Activated T-helper 2 cell treated with anti-CD3 and anti-CD28 coated beads, Interferon-gamma antibody, Interleukin-2, Interleukin-4, amounts not matched to agents 10 μg/mL and 5 μg/mL and 100 μg/mL, durations not matched to agents 14 hours and 24 hours and 36 hours (primary cell): Measurements from ENCODE around the gene BCAS4. TPM values are rescaled to one million over a fixed set of nuclear protein-coding genes. Genes with fewer than 3 reads are reported as not detected.

ENCODE experiments used
- DNase-seq: peaks from one replicate; pipeline ENCODE4 v3.0.0; 2021; ENCODE audit warnings: low spot score
- H3K27ac Mint-ChIP-seq: one replicate; pipeline ENCODE4 v1.8.0; 2021; ENCODE audit warnings: mixed read lengths
- H3K27me3 Mint-ChIP-seq: one replicate; pipeline ENCODE4 v1.8.0; 2021; ENCODE audit warnings: low read depth, mixed read lengths
- H3K36me3 Mint-ChIP-seq: one replicate; pipeline ENCODE4 v1.8.0; 2021; ENCODE audit warnings: low read depth, mixed read lengths
- H3K4me1 Mint-ChIP-seq: one replicate; pipeline ENCODE4 v1.8.0; 2021; ENCODE audit warnings: low read depth, mixed read lengths
- H3K4me3 Mint-ChIP-seq: one replicate; pipeline ENCODE4 v1.8.0; 2021; ENCODE audit warnings: low read depth, mild to moderate bottlenecking, moderate library complexity, mixed read lengths
- H3K9me3 Mint-ChIP-seq: one replicate; pipeline ENCODE4 v1.8.0; 2021; ENCODE audit warnings: mixed read lengths
- intact Hi-C: fragments of 100-400 bp; cut with micrococcal nuclease; formaldehyde crosslinking; loops from one replicate; pipeline ENCODE4 v1.15.1; 2023
- total RNA-seq: library from RNA; stranded (reverse); gene quantifications from 2 replicates; pipeline ENCODE4 v1.2.3, GENCODE V29; 2022

The BCAS4 gene
- total RNA-seq, 1 donor from 2014 or later: 8.7 TPM

- Mint-ChIP-seq H3K4me3 (no peak overlapping the region), H3K27ac (no peak overlapping the region), H3K4me1 (peaks cover 8% of the 10 kb centered on the region), H3K9me3 (no peaks in the 10 kb centered on the region), H3K36me3 (no peaks in the 10 kb centered on the region), H3K27me3 (no peaks in the 10 kb centered on the region)
- DNase-seq: no peak
- intact Hi-C loops: no loop called here
Observed at GRCh38 chr20:50848341-50848808, 53.5 kb downstream of the BCAS4 start.

DNA sequence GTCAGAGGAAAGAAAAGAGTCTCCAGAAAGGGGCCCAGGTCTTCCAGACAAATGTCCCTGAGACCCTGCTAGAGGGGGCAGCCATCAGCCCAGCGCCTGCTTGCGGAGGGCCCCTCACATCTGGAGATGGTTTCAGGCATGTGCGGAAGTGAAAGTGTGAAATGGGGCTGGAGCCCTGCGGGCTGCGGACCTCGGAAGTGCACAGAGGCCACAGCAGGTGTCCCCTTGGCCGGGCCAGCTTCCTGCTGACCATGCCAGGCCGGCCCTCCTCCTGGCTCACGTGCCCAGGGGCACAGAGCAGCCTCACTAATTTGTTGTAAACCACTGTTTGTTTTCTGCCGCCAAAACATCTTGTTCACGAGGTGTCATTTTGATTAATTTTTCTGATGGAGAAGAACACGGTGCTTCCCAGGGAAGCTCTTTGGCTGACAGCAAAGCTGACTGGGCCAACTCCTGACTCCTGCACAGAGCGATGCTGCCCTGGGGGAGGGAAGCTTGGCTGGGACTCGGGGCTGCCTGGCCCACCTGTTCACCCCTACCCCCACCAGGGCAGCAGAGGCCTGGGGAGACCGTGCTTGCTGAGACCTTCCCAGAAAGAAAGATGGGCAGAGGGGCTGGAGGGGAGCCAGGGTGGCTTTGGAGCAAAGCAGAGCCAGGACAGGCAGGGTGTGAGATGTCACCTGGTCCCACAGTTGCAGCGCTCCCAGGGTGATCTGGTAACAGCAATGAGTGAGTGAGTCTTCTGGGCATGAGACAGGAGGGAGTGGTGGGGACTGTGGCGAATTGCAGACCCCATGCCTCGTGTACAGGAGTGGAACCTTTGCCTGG lies 54.2 kb downstream of the BCAS4 start:
- H3K4me1 Mint-ChIP-seq: peaks cover 8% of the 10 kb centered on the region
- no peaks in the 10 kb centered on the region for H3K36me3 Mint-ChIP-seq
- intact Hi-C loops: no loop called here
- H3K9me3 Mint-ChIP-seq: no peaks in the 10 kb centered on the region
- no peaks in the 10 kb centered on the region for H3K27me3 Mint-ChIP-seq
- no peak overlapping the region for H3K4me3 Mint-ChIP-seq
- H3K27ac Mint-ChIP-seq: no peak overlapping the region
- no peak for DNase-seq

- Mint-ChIP-seq H3K27me3 (no peaks in the 10 kb centered on the region), H3K36me3 (no peaks in the 10 kb centered on the region), H3K27ac (no peak overlapping the region), H3K9me3 (no peaks in the 10 kb centered on the region), H3K4me1 (no peaks in the 10 kb centered on the region), H3K4me3 (no peak overlapping the region)
- intact Hi-C loops: no loop called here
- DNase-seq: no peak
Observed at GRCh38 chr20:50850721-50851286, 55.9 kb downstream of the BCAS4 start.

DNA sequence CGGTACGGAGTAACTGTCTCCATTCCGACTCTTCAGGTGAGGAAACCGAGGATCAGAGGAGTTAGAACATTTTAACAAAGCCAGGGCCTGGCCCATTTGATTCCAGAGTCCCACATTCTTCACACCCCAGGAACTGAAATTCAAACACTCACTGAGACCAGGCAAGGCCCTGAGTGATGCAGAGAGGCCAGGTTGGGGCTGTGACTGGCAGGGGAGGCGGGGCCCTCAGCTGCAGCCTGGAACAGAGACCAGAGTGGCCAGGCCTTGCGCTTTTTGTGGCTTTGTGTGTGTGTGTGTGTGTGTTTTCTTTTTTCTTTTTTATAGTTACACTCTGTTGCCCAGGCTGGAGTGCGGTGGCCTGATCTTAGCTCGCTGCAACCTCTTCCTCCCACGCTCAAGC lies 57.2 kb downstream of the BCAS4 start:
- no peaks in the 10 kb centered on the region for H3K4me1 Mint-ChIP-seq
- H3K27me3 Mint-ChIP-seq: no peaks in the 10 kb centered on the region

GRCh38 chr20:50854506-50855249 lies 59.8 kb downstream of the BCAS4 start:
- Mint-ChIP-seq H3K4me3 (no peak overlapping the region), H3K27ac (no peak overlapping the region), H3K27me3 (no peaks in the 10 kb centered on the region), H3K9me3 (no peaks in the 10 kb centered on the region), H3K4me1 (no peaks in the 10 kb centered on the region), H3K36me3 (no peaks in the 10 kb centered on the region)
- intact Hi-C loops: no loop called here
- DNase-seq: no peak

More for the DNA sequence above, 57.2 kb downstream of the BCAS4 start:
- DNase-seq: no peak
- H3K4me3 Mint-ChIP-seq: no peak overlapping the region
- intact Hi-C loops: no loop called here
- no peaks in the 10 kb centered on the region for H3K9me3 Mint-ChIP-seq
- no peaks in the 10 kb centered on the region for H3K36me3 Mint-ChIP-seq
- H3K27ac Mint-ChIP-seq: no peak overlapping the region

DNA sequence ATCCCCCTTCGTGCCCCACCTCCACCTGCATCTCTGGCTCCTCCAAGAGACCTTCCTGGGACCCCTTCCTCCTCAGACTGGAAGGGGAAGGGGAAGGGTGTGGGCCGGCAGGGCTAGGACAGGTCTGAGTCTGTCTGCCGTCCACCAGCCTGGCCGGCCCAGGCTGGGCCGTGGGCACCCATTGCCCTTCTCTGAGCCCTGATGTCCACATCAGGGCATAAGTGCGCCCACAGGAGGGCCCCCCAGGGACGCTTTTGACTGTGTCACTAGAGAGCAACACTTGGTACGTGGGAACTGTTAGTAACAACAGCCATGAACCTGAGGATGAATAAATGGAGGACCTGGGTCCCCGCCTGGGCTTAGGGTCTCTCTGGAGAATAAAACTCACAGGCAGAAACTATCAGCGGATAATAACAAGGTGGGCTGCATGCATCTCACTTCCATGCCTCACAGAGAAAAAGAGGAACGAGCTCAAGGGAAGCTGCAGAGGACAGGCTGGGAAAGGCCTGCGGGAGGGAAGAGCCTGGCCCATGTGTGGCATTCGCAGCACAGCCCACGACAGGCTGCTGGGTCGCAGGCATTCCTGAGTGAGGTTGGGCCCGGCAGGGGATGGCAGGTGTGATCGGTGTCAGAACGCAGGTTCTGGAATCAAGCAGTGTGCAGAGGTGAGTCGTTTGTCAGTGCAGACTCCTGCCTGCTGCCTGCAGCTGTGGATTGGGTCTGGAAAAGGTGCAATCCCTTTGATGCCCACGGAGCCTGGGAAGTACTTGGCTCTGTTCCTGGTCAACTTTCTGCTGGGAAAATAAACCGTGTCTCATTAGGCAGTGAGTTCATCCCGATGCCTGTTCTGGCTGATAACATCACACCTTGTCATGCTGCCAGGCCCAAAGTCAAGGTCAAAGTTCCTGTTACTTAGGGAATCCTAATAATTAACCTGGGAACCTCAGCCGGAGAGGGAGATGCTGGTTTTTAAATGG lies 60.9 kb downstream of the BCAS4 start:
- Mint-ChIP-seq H3K4me1 (no peaks in the 10 kb centered on the region), H3K9me3 (no peaks in the 10 kb centered on the region)
- no peak for DNase-seq

DNA sequence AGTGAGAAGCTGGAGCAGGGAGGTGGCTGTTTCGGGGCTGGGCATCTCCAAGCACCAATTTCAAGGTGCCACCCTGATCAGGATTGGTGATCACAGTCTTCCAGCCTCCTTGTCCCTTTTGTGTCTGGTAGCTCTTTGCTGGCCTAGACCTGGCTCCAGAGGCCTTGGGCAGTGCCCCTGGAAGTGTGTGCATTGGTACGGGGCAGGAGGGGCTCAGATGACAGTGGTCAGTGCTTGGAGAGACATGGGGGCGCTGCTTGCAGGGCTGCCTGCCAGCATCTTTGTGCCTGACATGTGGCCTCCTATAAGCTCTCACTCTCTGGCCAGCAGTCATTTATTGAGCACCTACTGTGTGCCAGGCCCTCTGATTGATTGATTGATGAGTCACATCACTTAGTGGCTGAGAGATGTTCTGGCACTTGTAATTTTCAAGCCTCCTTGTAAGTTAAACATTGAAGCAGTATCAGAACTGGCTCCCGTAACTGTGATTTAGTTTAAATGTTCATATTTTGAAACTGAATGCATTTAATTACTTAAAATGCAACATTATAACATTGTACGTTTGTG lies 61.7 kb downstream of the BCAS4 start:
- Mint-ChIP-seq H3K4me3 (no peak overlapping the region), H3K36me3 (no peaks in the 10 kb centered on the region), H3K9me3 (no peaks in the 10 kb centered on the region), H3K27ac (no peak overlapping the region), H3K4me1 (no peaks in the 10 kb centered on the region), H3K27me3 (no peaks in the 10 kb centered on the region)
- intact Hi-C loops: no loop called here
- no peak for DNase-seq

More for the DNA sequence above, 60.9 kb downstream of the BCAS4 start:
- no peak overlapping the region for H3K27ac Mint-ChIP-seq
- H3K36me3 Mint-ChIP-seq: no peaks in the 10 kb centered on the region
- intact Hi-C loops: no loop called here
- H3K27me3 Mint-ChIP-seq: no peaks in the 10 kb centered on the region
- H3K4me3 Mint-ChIP-seq: no peak overlapping the region

- no peaks in the 10 kb centered on the region for H3K27me3 Mint-ChIP-seq
- DNase-seq: no peak
- no peaks in the 10 kb centered on the region for H3K4me1 Mint-ChIP-seq
- H3K9me3 Mint-ChIP-seq: no peaks in the 10 kb centered on the region
- H3K4me3 Mint-ChIP-seq: no peak overlapping the region
- no peak overlapping the region for H3K27ac Mint-ChIP-seq
- no peaks in the 10 kb centered on the region for H3K36me3 Mint-ChIP-seq
- intact Hi-C loops: no loop called here
Observed at GRCh38 chr20:50857348-50857747, 62.5 kb downstream of the BCAS4 start.

- Mint-ChIP-seq H3K27ac (no peak overlapping the region), H3K4me1 (no peaks in the 10 kb centered on the region), H3K9me3 (no peaks in the 10 kb centered on the region), H3K36me3 (no peaks in the 10 kb centered on the region), H3K27me3 (no peaks in the 10 kb centered on the region), H3K4me3 (no peak overlapping the region)
- intact Hi-C loops: no loop called here
- DNase-seq: no peak
Observed at GRCh38 chr20:50858525-50858924, 63.7 kb downstream of the BCAS4 start.

DNA sequence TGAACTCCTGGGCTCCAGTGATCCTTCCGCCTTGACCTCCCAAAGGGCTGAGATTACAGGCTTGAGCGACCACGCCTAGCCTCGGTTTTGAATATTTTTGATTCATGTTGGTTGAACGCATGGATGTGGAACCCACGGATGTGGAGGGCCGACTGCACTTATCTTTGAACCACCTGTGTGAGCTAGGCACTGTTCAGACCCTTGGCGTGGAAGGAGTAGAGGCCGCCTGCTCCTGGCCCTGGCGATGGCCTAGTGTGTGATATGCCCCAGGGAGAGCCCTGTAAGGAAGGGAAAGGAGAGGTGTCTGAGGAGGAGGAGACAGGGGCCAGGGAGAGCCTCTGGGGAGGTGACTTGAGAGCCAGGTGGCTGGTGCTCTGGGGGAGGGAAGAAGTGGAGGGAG lies 64.3 kb downstream of the BCAS4 start:
- Mint-ChIP-seq H3K27ac (no peak overlapping the region), H3K9me3 (no peaks in the 10 kb centered on the region), H3K4me3 (no peak overlapping the region), H3K36me3 (no peaks in the 10 kb centered on the region), H3K27me3 (no peaks in the 10 kb centered on the region), H3K4me1 (no peaks in the 10 kb centered on the region)
- no peak for DNase-seq
- intact Hi-C loops: no loop called here

DNA sequence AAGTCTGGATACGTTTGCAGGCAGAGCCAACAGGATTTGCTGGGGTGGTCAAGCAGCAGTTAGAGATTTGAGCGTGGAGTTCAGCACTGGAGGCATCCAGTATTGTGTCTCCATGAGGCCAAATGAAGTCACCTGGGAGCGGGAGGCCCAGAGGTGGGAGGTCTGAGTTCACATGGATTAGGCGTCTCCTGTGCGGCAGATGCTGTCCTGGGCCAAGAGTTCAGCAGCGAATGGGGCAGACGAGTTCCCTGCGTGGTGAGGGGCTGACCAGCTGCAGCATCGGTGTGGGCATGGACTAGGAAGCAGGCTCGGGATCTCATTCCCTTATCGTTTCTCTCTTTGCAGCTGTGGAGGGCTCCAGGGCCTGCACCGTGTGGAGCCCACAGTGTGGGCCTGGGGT lies 66.2 kb downstream of the BCAS4 start:
- no peak overlapping the region for H3K27ac Mint-ChIP-seq

GRCh38 chr20:50862546-50862945 lies 67.7 kb downstream of the BCAS4 start:
- Mint-ChIP-seq H3K36me3 (no peaks in the 10 kb centered on the region), H3K27me3 (no peaks in the 10 kb centered on the region), H3K4me3 (no peak overlapping the region), H3K27ac (no peak overlapping the region), H3K4me1 (no peaks in the 10 kb centered on the region), H3K9me3 (no peaks in the 10 kb centered on the region)
- intact Hi-C loops: no loop called here
- no peak for DNase-seq

More for the DNA sequence above, 66.2 kb downstream of the BCAS4 start:
- no peaks in the 10 kb centered on the region for H3K27me3 Mint-ChIP-seq
- H3K9me3 Mint-ChIP-seq: no peaks in the 10 kb centered on the region
- no peaks in the 10 kb centered on the region for H3K4me1 Mint-ChIP-seq
- no peak overlapping the region for H3K4me3 Mint-ChIP-seq
- intact Hi-C loops: no loop called here
- DNase-seq: no peak
- no peaks in the 10 kb centered on the region for H3K36me3 Mint-ChIP-seq
